ENCODE results near the gene SELENOO.

GRCh38 chr22:50177537-50178470, 23.0 kb upstream of the SELENOO start:
- TF ChIP-seq, protein P1, sequence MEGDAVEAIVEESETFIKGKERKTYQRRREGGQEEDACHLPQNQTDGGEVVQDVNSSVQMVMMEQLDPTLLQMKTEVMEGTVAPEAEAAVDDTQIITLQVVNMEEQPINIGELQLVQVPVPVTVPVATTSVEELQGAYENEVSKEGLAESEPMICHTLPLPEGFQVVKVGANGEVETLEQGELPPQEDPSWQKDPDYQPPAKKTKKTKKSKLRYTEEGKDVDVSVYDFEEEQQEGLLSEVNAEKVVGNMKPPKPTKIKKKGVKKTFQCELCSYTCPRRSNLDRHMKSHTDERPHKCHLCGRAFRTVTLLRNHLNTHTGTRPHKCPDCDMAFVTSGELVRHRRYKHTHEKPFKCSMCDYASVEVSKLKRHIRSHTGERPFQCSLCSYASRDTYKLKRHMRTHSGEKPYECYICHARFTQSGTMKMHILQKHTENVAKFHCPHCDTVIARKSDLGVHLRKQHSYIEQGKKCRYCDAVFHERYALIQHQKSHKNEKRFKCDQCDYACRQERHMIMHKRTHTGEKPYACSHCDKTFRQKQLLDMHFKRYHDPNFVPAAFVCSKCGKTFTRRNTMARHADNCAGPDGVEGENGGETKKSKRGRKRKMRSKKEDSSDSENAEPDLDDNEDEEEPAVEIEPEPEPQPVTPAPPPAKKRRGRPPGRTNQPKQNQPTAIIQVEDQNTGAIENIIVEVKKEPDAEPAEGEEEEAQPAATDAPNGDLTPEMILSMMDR (conservative IDR thresholded peaks at IDR 0.05; ENCODE audit: low read depth, low read length) = no peak
- TF ChIP-seq EZH2 (IDR thresholded peaks at IDR 0.05; ENCODE audit: borderline replicate concordance, low read depth, low read length, poor library complexity, severe bottlenecking) = no peak

All from A673 (cell line).